Measurements from ENCODE around the gene GDF10.

Gene GDF10

DNA sequence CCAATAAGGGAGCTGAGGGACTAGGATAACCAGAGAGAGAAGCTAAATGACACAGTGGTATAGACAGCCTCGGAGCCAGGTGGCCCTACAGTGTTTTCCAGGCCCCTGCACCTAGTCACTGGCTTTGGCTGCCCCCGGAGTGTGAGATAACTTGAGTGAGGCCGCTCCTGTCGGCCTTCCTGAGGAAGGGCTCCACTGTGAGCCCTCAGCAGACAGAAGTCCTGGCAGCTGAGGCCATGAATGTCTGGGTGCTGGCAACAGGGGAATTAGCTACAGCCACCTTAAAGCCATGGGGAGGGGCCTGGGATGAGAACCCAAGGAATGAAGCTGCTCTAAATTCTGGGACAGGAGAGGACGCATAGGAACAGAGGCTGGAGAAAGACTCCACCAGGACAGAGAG, 4.6 kb upstream of the GDF10 start:
- DNase-seq = no peak

DNA sequence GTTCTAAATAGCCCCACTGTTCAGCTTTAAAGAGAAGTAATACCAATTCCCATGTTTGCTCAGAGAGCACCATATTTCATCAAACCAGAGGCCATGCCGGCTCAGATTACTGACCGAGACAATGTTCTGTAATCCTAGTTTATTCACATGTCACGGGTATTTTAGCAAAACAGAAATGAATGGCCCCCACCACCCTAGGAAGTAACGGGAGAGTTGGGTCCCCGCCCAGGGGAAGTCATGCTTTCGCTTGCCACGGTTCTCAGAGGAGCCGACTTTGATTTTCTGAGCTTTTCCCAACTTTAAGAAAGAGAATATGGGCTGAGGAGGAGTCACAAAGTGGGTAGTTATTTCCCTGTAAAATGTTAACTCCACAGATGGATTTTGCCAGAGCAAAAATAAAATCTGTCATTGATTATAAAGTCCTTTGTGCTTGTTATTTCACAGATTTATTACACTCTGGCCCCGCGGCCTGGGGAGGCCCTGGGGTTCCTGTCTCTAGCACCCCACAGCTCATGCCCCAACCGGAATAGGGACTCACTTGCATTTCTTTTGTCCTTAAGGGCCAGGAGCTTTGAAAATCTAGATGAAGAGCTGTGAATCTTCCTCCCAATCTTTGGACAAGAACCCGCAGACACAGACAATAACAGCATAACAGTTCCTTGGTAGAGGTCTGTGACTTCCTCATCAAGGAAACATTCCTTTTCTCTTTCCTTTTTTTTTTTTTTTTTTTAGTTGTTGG, 3.7 kb upstream of the GDF10 start:
- DNase-seq = no peak

DNA sequence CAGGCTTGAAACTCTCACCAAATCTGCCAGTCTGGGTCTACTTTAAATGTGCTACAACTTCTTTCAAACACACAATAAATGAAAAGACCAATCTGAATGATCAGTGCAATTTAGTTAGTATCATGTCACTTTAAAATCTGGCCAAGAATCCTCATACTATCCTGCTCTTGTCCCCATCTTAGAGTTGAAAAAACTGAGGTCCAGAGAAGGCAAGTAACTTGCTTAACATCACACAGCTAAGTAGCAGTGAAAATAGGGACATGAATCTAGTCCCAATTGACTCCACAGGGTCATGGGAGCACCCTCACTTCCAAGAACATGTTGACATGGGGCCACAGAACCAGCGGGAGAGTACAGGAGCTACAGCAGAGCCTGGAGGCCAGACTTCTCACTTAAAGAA, 3.1 kb upstream of the GDF10 start:
- DNase-seq = no peak

DNA sequence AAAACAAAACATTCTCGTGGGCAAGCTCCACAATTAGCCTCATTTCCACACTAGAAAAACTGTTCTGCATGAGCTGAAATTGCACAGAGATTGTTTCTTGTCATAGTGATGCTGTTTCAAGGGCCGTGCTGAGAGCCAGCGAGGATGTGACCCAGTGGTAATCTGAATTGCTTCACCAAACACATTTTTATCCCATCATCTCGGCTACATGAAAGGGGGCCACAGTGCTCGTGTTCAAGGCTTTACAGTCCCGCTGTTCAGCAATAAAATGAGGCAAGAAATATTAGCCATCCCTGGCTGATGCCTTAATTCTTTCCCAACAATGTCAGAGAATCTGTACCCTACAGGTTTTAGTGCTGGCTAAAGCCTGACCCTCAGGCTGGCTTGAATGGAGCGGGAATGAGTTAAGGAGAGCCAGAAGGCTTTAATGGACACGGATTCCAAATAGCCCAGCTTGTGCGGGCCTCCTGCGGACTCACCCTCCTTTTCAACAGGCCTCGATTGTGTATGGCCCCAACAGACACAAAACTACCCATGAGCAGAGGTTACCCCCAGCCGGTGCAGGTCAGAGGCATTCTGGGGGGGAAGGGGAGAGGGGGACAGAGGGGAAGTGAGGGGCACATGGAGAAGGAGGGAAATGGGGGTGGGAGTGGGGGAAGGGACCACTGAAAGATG, 2.0 kb upstream of the GDF10 start:
- no peak for DNase-seq

DNA sequence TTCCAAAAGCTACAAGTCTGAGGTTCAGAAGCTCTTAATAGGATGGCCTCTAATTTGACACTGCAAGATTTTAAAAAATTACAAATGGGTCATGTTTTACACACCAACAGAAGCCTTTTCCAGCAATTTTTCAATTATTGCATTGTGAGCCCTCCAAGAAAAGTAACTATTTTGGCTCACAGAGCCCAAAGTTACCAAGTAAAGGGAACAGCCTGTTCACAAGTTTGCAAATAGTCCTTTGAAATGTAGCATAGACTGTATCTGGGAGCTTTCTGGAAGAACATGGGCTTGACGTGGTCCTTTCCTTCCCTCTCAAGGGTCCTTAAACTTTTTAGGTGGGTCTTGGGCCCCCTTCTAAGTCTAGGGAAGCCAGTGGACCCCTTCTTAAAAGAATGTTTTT, 1.3 kb upstream of the GDF10 start:
- no peak for DNase-seq

DNA sequence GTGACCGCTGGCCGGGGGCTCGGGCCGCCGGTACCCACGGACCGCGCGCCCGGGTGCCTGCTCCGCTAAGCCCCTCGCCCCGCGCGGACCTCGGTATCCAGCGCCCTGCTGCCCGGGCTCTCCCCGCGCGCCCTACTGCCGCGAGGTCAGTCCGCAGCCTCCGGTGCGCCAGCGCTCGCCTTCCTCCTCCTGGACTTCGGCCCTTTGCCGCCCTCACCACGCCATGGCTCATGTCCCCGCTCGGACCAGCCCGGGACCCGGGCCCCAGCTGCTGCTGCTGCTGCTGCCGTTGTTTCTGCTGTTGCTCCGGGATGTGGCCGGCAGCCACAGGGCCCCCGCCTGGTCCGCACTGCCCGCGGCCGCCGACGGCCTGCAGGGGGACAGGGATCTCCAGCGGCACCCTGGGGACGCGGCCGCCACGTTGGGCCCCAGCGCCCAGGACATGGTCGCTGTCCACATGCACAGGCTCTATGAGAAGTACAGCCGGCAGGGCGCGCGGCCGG, 483 bp downstream of the GDF10 start:
- no peak for DNase-seq

DNA sequence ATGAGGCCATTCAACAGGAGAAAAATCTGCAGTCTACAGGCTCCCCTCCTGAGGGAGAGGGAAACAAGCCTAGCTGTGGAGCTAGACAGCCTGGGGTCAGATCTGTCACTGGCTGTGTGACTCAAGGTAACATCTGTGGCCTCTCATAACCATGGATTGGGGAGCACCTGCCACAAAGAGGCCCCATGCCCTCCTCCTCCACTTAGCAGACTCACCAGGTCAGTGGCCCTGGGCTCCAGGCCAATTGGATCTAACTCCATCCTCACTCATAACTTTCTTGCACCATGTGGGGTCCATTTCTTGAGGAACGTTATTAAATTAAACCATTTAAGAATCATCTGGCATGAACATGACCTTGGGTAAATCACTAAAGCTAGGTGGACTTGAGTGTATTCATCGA, 1.8 kb downstream of the GDF10 start:
- no peak for DNase-seq

DNA sequence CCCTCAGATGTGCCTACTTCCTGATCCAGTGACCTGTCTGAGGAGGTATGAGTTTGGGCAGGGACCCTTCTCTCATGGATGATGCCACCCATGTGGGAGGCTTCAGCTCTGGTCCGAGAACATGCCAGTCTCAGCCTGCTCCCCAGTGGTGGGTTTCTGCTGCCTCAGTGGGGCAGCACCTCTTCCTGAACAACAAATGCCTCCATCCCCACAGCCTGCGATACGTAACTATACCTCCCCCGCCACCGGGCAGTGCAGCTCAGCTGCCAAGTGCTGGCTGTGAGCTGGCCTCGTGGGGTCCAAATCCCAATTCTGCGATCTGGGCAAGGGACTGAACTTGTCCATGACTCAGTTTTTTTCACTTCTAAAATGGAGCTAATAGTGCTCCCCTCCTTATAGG, 3.1 kb downstream of the GDF10 start:
- no peak for DNase-seq

DNA sequence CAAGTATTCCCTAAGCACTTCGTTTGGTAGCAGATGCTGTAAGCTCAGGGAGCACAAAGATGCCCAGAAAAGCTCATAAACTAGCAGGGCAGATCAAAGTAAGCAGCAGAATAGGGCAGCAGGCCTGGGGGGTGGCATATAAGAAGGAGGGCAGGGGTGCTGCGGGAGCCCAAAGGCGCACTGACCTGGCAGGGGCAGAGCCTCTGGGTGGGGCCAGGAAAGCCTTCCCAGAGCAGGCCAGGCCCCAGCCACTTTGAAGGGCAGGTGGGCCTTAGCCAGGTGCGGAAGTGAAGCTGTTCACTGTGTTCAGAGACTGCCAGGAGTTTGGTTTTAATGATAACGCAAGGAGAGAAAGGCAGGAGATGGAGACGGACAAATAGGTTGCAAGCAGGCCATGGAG, 3.9 kb downstream of the GDF10 start:
- no peak for DNase-seq

DNA sequence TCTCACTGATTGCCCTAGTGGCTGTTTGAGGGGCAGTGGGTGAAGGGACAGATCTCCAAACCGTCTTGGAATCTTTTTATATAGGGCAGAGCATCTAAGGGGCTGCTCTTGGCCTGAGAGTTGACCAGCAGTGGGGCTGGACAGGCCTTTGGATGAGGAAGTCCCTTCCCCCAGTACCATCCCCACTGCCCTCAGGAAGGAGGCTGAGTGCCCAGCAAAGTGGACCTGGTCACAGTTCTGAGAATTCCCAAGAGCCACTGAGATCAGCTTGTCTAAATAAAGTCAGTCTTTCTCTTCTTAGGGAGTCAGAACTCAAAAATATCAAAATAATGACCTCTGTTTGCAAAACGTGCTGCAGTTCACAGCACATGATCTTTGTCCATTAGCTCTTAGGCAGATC, 5.6 kb downstream of the GDF10 start:
- DNase-seq = no peak

DNA sequence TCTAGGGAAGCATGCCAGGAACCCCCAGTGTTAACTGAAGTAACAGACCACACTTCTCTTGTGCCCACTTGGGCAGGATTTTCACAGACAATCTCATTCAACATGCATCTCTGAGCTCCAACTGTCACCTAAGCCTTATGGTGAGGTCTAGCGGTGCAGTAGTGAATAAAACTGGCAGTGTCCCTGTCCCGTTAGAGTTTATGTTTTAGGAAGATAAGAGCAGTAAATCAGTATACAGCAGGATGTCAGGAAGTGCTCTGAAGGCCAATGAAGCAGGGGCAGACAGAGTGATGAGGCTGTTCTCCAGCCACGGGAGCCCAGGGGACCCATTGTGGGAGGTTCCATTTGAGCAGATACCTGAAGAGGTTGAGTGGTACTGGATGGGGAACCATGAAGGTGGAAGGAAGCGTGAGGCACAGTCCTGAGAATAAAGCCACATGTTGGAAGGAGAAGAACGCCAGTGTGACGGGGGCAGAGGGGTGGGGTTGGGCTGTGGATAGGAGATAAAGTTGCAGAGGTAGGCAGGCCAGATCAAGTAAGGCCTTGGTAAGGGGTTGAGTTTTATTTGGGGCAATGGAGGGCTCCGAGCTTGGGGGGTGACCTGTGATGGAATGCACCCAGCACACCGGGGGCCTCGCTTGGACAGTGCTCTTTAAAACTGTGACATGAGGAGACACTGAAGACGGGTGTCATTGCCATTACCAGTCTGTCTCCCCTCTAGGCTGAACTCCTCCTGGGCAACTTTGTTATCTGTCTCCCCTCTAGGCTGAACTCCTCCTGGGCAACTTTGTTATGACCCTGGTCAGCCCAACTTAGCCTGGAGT, 6.6 kb downstream of the GDF10 start:
- no peak for DNase-seq

DNA sequence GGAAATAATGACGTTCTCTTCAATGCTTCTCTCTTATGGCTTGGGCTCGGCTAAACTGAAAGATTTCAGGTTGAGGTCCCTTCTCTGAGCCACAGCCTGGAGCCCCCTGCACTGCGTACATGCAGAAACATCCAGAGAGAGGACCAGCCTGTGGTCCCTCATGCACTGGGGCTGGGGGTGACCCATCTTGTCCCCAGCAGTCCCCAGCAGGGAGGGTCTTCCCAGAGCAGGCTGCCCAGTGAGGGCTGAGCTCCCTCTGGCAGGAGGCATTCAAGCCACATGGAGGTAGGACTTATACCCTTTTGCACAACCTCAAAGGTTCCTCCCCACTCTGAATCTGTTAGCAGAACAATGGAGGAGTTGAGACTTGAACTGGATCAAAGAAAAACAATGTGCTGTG, 7.4 kb downstream of the GDF10 start:
- no peak for DNase-seq

DNA sequence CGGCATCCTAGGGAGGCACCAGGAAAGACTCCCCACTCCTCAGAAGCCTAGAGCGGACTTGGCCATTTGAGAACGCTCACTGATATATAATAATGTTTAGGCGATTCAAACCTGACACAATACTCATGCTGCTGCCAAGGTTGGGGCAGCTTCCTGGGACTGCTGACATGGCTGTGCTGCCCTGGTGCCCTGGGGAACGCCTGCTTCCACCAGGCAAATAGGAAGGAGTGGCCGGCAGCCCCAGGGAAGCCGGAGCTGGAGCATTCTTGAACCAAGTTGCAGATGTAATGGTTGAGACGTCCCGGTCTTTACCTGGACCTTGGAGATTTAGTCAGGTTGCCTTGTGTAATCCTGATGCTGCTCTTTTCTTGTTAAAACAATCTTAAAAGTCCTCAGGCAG, 8.8 kb downstream of the GDF10 start:
- DNase-seq = no peak

DNA sequence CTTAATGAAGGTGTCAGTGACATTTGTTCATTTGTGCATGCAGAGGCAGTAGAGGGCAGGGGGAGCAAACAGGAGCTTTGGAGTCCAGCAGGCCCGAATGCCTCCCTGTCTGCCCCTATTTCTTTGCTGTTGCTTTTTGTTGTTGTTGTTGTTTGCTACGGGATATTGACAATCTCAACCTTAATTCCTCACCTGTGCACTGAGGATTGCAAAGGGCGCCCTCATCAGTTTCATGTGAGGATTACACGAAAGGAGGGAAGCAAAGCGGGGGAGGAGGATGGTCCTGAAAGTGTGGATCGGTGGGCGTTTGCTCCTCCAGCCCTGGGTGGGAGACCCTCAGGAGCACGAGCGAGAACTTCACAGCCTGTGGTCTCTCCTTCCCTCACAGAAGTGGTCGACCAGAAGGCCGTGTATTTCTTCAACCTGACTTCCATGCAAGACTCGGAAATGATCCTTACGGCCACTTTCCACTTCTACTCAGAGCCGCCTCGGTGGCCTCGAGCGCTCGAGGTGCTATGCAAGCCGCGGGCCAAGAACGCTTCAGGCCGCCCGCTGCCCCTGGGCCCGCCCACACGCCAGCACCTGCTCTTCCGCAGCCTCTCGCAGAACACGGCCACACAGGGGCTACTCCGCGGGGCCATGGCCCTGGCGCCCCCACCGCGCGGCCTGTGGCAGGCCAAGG, 9.6 kb downstream of the GDF10 start:
- no peak for DNase-seq

DNA sequence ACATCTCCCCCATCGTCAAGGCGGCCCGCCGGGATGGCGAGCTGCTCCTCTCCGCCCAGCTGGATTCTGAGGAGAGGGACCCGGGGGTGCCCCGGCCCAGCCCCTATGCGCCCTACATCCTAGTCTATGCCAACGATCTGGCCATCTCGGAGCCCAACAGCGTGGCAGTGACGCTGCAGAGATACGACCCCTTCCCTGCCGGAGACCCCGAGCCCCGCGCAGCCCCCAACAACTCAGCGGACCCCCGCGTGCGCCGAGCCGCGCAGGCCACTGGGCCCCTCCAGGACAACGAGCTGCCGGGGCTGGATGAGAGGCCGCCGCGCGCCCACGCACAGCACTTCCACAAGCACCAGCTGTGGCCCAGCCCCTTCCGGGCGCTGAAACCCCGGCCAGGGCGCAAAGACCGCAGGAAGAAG, 10.1 kb downstream of the GDF10 start:
- no peak for DNase-seq

DNA sequence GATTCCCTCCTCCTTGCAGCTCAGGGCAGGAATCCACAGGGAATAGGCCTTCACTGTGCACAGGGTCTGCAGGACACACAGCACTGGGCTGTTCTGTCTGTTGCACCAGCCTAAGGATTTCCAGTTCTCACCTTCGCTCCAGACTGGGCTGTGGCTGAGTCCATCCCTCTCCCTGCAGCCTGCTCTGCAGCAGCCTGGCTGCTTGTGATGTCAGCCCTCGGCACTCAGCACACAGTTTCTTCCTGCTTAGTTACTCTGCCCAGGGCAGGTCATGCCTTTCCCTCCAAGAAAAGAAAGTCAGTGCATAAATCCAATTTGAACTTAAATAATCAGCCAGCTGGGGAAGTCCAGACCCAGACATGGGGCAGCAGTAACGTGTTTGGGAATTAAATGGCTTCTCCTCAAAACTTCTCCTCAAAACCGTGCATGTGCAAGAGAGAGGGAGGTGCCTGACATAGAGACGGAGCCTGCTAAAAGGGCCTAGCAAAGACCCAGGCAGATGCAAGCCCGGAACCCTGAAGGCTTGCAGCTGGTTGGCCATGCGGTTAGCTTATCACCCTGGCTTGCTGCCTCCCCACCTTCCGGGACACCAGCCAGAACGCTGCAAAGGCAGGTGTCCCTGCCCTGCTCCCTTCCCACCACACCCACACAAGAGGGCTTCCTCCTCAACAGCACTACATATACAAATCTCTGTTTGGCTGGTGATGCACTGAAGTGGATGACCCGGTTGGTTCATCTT, 11.4 kb downstream of the GDF10 start:
- peak; percentile 27 for DNase-seq

DNA sequence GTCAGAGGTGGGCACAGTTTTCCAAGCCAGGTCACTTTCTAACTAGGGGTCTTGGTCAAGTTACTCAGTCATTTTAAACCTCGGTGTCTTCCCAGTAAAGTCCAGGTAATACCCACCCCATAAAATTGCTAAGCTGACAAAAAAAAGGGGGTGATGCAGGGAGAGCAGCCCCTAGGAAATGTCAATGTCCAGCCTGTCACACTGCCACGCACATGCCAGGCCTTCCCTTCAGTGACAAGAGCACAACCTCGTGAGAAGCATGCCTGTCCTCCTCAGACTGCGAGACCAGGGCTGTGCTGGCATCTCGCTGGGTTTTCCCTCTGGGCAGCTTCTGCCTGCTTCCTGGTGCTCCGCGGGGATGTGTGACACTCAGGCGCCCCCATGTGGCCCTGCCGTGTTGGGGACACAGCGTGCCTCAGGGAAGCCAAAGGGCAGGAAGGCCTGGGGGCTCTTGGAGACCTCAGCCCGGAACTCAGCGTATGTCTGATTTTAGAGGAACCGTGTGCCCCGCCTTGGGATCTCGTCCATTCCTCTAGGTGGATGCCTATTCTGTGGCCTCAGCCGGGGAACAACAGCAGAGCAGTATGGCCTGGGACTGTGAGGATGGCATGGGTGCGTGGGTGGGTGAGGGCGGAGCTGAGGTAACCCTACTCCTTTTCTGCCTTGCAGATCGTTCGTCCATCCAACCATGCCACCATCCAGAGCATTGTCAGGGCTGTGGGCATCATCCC, 12.1 kb downstream of the GDF10 start:
- DNase-seq = peak; percentile 84

DNA sequence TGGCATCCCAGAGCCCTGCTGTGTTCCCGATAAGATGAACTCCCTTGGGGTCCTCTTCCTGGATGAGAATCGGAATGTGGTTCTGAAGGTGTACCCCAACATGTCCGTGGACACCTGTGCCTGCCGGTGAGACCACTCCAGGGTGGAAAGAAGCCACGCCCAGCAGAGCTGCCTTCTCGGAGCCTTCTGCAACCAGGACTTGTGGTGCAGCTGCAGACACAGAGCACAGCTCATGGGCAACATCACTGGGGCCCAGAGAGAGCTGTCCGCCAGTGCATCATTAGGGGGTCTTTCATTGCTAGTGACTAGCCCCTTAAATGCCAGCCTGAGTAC, 12.6 kb downstream of the GDF10 start:
- no peak for DNase-seq

DNA sequence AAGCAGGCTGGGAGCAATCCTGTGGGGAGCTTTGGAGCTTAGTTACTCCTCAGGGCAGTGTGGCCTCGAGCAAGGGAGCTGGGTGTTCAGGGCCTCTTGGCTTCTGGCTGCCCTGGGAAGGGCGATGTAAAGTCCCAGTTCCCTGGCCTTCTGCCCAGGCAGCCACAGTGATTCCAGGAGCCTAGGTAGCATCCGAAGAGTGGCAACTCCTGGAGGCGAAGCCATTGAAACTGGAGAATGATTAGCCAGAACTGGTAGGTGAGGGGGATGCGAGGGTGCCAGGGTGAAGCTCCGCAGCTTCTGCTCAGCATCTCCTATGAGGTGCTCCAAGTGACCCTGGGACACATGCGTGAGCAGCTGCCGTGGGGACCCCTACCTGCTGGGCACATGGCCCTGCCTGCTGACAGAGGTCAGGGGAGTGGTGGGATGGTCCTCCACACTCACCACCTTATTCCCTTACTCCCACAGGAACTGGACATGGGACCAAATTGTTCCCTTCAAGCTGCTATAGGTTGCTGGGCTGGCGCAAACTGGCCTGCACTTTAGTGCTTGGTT, 14.5 kb downstream of the GDF10 start:
- no peak for DNase-seq

DNA sequence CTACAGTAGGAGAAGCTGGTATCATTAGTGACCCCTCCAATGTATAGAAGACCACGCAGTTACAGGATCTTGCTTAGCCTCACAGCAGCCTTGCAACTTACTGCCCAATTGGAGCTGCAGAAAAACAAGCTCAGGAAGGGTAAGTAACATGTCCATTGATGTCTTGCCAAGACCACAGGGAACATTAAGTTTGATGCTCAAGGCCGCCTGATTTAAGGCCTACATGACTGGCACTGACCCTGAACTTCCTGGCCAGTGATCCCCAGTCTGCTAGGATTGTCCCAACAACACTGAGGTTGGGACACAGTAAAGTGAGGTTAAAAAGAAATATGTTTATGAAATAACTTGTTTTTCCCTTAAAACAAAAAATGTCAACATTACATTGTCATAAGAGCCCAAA, 15.4 kb downstream of the GDF10 start:
- no peak for DNase-seq

DNA sequence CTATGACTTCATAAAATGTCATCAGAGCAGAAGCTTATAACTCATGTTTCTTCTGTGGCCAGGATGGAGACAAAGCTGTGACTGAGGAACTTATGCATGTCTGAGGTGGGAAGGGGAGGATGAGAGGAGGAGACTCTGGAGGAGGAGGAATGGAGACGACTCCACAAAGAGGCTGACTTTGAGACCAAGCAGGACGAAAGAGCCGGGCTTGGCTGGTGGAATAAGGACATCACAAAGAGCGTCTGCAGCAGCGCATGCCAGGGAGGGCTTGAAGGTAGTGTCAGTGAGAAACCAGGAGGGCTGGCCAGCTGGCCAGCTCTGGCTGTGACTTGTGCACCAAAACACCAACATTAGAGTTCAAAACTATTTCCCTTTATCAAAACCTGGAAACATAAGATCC, 16.1 kb downstream of the GDF10 start:
- no peak for DNase-seq

DNA sequence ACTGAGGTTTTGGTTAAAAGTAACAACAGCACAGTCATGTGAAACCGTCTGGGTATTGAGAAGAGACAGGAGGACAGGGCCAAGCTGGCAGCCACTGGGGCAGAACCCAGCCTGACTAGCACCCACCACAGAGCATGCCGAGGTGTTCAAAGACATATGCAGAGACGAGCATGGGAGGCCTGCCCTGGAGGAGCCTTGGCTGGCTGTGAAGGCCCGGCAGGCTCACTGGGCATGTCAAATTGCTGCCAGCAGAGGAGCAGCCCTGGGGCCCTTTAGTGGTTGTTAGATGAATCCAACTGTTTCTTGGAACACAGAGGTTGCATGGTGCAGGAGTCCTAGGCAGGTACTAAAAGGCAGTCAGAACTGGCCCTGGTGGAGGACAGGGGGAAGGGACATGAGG, 17.3 kb downstream of the GDF10 start:
- DNase-seq = no peak
